ENCODE results near the gene FN3K. TPM values are rescaled to one million over a fixed set of nuclear protein-coding genes. Genes with fewer than 3 reads are reported as not detected.

FN3K gene
- polyA plus RNA-seq (ENCODE audit: insufficient read length): 23.1 TPM

DNA sequence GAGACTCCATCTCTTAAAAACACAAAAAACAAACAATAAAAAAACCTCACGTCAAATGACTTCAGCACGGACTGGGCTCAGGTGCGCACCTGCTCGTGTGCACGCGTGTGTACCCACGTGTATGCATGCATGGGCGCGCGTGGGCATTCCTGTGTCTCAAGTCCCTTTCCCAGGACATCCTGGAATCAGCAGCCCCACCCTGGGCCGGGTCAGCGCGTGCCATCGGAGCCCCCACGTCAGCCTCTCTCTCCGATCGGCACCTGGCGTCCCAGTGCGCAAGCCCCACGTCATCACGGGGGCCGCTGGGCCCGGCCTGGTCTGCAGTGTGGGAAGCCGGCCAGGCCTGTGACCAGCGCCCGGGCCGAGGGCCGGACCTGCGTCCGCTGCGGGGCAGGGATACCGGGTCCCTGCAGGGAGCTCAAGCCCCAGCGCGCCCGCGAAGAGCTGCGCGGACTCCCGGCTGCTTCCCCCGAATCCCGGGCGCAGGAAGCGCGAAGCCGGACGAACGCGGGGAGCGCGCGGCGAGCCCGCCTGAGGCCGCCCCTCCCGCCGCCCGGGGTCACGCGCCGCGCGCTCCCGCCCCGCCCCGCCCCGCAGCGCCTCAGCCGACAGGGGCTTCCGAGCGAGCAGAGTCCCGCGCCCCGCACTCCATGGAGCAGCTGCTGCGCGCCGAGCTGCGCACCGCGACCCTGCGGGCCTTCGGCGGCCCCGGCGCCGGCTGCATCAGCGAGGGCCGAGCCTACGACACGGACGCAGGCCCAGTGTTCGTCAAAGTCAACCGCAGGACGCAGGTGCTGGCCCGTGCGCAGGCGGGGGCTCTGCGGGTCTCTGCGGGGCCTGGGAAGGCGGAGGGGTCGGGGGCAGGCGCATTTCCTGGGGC is at the start of gene FN3K:
Gene FN3K (plus strand): TSS at position 629 of the 880 bp plus-strand sequence. CDS start 22 bp downstream, at position 651.
- peak; percentile 75 for DNase-seq

DNA sequence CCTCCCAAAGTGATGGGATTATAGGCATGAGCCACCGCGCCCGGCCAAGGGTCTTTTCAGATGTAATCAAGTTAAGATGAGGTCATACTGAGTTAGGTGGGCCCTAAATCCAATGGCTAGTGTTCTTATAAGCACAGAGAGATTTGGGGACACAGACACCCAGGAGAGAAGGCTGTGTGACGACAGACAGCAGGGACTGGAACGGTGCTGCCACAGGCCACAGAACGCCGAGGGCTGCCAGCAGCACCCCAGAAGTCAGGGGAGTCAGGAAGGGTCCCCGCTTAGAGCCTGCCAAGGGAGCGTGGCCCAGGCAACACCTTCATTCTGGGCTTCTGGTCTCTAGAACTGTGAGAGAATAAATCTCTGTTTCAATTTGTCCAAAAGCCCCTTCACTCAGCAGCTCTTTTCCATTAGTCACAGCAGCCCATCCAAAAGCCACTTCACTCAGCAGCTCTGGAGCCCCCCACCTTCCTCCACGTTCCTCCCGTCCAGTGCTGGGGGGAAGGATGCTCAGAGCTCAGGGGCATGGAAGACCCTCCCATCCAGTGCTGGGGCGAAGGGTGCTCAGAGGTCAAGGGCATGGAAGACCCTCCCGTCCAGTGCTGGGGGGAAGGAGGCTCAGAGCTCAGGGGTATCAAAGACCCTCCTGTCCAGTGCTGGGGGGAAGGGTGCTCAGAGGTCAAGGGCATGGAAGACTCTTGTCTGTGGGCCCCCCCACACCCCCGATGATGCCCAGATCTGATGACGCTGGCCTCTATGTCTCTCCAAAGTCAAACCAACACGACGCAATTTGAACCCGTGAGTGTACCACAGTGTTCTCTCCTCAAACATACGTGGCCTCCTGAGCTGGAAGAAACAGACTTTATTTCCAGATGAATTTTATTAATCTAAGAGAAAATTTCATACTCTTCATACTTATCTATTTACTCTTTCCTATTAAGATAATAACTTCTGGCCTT is 48.8 kb upstream of the FN3K start:
- no peak for DNase-seq

DNA sequence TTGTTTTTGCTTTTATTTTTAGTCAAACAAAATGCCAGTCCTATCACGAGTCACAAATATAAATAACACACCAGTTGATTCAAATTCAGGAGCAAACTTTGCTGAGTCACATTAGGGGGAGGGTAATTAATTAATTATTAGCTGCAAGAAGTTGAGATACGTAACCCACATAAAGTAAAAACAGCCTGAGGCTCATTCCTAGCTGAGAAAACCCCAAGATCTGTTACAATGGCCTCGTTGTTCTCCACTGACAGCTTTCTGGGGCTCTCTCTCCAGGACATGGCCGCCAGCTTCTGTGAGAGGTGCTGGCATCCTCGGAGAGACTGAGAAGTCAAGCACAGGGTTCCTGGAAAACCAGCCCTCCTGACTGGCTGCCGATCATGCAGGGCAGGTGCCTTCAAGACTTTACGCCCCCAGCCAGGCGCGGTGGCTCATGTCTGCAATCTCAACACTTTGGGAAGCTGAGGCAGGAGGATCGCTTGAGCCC is 48.0 kb upstream of the FN3K start:
- no peak for DNase-seq

DNA sequence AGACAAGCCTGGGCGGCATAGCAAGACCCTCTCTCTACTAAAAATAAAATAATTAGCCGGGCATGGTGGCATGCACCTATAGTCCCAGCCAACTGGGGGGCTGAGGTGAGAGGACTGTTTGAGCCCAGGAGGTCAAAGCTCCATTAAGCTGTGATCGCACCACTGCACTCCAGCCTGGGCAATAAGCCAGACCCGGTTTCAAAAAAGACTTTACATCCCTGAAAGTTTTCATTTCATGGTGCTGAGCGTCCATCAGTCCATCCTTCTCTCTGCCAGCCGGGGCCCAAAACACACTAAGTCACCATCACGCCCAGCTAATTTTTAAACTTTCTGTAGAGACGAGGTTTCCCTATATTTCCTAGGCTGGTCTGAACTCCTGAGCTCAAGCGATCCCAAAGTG is 47.5 kb upstream of the FN3K start:
- DNase-seq: no peak

DNA sequence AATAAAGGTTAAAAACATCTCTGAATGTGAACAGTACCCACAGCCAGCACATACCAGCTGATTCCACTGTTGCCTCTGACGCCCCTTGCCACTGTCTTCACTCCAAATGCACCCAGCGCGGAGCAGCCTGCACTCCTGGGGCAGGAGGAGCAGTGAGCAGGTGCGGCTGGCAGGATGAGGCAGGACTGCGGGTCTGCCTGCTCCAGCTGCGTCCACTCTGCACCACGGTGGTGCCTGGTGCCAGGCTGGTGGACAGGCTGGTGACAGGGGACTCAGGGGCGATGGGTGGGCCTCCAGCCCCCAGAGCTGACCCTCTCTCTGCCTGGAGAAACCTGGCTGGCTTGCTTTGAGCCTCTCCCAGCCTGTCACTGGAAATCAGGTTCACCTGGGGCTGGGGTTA is 46.3 kb upstream of the FN3K start:
- DNase-seq: no peak

DNA sequence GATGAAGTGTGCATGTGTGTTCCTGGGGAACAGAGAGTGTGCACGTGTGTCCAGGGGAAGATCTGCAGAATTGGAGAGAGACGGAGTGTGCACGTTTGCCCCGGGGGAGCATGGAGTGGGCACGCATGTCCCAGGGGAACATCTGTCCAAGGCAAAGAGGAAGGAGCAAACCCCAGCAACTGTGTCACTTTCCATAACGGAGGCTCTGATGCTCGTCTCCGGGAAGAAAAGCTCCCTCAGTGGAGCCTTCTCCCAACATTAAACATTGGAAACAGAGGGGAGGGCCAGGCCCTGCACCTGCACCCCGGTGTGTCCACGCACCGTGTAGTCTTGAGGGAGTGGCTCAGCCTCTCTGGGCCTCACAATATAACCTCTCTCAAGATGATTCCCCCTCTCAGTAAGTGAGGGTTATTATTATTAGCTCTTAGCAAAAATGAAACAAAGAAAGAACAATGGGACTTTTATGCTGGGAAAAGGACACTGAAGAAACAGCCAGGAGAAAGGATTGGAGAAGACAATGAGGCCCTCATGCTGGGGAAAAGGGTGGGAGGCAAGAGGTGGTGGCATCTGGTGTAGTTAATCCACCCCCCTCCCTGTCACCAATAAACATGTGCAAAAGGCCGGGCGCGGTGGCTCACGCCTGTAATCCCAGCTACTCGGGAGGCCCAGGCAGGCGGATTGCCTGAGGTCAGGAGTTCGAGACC is 44.5 kb upstream of the FN3K start:
- DNase-seq: no peak

DNA sequence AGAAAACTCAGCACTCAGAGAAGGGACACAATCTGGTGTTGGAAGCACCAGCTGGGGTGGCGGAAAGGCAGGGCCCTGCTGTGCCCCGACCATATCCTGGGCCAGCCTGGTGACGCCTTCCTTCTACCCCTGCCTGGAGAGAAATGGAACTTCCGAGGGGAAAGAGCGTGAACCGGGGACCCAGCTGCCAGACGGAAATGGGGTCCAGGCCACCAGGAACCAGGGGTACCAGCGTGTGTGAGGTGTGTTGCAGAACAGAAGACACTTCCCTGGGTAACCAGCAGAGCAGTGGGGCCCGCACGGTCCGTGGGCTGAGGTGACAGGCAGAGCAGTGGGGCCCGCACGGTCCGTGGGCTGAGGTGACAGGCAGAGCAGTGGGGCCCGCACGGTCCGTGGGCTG is 43.7 kb upstream of the FN3K start:
- no peak for DNase-seq

DNA sequence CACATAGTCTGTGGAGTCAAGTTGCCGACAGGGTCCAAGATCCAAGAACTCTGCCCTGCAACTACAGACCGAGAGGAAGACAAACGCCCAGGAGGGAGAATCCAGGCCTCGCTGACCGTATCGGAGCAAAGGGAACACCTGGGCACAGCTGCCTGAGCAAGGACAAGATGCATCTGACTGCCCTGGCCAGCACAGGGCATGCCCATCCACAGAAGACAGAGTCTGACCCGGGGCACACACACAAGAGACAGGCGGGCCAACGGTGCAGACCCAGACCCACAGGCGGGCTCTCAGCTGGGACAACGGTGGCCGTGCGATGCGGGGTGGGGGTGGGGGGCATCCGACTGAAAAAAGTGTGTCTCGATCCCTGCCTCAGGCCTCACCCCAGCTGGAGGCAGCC is 43.1 kb upstream of the FN3K start:
- no peak for DNase-seq

DNA sequence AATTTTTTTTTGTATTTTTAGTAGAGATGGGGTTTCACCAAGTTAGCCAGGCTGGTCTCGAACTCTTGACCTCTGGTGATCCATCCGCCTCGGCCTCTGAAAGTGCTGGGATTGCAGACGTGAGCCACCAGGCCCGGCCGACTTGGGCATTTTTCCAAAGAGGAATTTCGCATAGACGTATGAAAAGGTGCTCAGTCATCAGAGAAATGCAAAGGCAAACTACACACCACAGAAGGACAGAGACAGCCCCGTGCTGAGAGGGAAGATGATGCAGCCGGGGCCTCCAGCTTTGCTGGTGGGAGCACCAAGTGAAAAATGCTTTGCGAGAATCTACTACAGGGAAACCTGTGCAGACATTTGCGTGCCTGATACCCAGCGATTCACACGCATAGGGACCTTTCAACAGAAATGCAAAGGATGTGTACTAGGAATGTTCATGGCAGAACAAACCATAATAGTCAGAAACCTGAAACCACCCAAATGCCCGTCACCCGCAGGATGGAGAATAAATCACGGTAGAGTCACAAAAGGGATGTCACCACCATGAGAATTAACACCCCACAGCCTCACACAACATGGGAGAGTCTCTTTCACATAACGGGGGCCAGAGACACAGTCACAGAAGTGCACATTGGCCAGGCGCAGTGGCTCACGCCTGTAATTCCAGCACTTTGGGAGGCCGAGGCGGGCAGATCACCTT is 42.1 kb upstream of the FN3K start:
- DNase-seq: no peak

DNA sequence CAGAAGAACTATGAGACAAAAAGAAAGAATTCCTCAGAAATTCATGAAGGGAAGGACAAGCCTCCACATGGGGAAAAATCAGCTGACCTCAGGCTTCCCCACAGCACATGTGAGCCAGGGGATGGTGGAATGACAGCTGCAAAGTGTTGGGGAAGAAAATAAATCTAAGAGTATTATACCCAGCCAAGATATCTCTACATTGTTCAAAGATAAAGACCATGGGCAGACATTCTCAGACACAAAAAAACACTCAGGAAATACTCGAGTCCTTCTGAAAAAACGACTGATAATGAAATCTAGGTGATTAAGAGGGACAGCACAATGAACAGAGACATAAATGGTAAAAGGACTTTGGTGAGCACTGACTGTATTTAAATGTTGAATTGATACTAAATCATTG is 40.8 kb upstream of the FN3K start:
- no peak for DNase-seq

DNA sequence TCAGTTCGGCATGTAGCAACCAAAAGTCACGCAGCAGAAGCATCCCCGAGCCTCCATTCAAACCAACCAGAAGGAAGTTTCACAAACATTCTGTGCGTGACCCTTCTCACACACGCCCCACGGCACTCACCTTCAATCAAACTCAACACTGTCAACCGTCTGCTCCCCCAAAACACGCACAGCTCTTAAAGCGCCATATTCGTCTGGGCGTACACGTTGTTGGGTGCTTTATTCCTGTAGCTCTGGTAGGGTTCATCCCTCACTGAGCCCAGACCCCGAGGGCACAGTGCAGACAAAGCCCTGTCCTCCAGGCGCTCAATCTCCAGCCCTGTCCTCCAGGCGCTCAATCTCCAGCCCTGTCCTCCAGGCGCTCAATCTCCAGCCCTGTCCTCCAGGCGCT is 39.2 kb upstream of the FN3K start:
- DNase-seq: no peak

DNA sequence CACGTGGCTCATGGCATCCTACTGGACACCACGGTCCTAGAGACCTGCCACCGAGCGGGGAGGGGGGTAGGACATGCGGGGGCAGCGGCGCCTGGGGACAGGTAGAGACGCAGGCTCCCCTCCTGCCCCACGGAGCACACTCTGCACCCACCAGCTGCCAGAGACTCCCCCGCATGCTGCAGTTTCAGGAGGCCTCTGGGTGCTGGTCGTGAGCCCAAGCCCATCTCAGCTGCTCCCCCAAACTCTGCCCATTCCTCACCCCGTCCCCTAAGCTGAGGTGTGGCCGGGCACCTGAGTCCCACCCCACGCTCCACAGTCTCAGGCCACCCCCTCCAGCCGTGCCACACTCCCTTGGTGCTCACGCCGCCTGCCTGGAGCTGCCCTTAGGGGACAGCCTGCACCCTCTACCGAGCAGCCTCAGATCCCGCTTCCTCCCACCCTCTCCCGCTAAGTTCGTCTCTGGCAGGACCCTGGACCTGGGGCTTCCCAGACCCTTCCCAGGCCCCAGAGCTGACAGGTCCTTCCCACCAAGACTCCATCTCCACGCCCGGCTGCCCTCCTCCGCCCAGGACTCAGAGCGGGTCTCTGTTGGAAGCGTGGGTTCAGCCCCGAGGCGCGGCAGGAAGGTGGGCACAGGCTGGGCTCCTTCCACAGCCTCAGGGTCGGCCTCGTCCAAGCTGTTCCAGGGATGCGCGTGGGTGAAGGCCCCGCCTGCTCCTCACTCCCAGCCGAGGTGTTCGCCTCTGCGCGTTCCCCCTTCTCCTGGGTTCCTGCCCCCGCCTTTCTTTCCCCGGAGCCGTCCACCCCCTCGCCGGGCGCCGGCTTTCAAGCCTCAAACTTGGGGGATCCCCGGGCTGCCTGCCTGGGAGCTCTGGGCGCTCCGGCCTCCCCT is 38.3 kb upstream of the FN3K start:
- DNase-seq: no peak

DNA sequence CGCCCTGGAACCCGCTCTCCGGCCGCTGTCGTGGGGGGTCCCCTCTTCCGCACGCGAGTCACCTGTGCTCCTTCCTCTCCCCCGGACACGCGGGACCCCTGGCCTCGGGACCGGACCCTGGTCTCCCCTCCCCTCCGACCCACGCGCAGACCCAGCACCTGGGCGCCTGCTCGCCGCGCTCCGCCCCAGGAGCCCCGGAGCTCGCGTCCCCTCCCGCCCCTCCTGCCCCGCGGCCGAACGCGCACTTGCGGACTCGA is 37.7 kb upstream of the FN3K start:
- DNase-seq: no peak

DNA sequence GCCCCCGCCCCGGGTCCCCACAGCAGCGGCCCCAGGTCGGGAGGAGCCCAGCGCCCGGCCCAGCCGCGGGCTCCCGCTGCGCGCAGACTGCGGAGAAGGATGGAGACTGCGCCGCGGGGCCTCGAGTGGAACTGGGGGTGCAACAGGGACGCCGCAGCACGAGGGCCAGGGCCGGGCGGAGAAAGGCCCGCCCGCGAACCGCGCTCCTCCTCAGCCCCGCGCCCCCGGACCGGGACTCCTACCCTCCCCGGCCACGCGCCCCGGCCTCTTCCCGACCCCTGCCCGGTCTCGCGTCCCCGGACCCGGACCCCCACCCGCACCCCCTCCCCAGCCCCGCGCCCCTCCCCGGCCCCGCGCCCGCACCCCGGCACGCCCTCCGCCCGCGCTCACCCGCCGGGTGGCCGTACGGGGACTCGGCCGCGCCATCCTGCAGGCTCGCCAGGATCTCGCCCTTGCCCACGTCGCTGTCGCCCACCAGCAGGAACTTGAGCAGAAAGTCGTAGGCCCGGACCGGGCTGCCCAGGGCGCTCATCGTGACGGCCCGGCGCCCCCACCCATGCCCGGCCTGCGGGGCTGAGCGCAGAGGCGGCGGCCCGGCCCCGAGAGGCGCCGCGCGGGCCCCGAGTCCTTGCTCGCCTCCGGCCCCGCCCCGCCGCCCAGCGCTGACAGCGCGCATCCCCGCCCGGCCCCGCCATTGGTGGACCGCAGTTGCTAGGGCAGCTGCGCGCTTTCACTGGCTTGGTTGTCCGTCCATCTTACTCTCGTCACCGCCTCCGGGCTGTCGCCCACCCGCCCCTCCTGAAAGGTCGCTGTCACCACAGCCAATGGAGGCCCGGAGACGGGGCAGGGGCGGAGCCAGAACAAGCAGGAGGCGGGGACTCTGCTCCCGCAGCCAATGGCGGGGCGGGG is 37.1 kb upstream of the FN3K start, which contains the start of gene RAB40B:
Gene RAB40B (minus strand): TSS at position 634 of the 909 bp plus-strand sequence. CDS start 102 bp downstream, at position 532.
- peak; percentile 98 for DNase-seq

DNA sequence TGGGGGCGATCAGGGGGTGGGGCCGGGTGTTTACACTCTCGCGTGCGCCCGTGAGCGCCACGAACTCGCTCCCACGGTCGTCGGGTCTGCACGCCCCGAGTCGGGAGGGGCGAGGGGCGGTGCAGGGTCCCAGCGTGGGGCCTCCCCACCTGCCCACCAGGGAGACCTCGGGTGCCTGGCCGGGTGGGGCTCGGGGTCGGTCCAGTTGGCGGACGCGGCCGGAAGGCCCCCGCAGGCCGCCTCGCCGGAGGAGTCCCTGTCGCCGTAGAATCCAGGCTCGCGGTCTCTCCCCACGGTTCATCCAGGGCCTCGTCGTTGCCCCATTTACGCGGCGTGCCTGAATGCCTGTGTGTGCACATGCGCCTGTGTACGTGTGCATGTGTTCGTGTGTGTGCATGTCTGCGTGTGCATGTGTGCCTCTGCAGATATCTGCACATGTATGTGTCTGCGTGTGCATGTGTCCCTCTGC is 36.4 kb upstream of the FN3K start:
- no peak for DNase-seq

DNA sequence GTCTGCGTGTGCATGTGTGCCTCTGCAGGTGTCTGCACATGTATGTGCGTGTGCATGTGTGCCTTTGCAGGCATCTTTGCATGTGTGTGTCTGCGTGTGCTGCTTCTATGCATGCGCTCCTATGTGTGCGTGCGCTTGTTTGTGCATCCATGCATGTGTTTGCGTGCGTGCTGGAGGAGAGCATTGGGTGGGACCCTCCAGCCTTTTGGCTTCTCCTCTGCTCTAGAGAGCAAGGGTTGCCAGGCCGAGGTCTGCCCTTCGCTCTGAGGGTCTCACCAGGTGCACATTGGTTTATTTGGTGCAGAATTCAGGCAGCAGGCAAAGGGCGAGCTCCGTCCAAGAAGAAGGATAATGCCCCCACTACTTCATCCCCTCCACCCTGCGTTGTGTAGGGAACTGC is 35.9 kb upstream of the FN3K start:
- DNase-seq: no peak

DNA sequence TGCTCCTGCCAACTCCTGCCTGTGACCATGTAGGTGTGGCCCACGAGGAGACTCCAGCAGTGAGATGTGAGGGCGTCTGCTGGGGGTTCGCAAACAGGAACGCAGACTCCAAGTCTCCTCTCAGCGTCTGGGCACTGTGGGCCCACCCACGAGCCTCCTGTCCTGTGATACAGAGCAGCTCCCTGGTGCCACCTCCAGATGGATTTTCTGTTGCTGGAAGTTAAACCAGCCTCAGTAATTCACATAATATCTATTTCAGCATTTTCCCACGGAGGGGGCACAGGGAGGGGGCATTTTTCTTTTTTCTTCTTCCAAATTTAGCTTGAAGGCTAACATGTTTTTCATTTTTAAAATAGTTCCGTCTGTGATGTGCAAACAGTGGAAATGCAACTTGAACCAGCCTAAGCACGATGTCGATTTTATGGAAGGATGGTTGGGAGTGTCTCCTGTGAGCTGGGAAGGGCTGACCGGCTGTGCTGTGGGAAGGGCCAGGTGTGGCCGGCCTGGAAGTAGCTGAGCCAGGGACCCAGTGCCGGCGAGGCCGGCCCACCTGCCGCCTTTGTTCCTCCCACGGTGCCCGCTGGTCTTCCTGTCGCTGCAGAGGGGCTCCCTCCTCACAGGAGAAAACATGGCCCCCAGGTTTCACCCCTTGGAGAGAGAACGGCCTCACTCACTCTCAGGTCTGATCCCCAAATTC is 33.0 kb upstream of the FN3K start:
- DNase-seq: no peak

DNA sequence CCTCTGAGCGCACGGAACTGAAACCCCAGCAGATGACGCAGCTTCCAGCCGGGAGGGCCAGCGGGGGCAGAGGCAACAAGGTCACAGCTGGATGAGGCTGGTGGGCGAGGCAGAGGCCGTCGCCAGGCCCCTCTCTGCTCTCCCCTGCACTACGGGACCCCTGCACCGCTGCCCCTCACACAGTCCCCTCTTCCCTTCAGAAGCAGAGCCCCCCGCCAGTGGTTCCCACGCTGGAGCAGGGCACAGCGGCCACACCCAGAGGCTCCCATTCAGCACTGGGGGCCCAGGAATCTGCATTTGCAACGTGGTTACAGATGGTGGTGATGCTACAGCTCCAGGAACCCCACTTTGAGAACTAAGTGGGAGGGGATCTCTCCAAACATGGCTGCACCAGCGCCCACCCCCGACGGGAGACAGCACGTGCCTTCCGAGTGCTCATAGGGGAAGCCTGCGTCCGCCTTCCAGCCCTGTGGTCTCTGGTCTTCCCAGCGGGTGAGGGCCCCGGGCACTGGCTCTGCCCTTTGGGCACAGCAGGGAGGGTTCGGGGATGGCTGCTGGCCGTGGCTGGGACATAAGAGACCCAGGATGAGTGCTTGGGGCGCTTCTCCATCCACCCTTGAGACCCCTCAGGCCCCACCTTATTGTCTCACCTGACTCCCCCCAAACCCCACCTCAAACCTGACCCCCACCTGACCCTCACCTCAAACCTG is 32.2 kb upstream of the FN3K start:
- no peak for DNase-seq
